Activated T-helper 2 cell treated with anti-CD3 and anti-CD28 coated beads, Interferon-gamma antibody, Interleukin-2, Interleukin-4, amounts not matched to agents 10 μg/mL and 5 μg/mL and 100 μg/mL, durations not matched to agents 14 hours and 24 hours and 36 hours (primary cell): ENCODE results near the gene MYPN. TPM values are rescaled to one million over a fixed set of nuclear protein-coding genes. Genes with fewer than 3 reads are reported as not detected.
"Not testable (repeated sequence)": the region's sequence is repeated elsewhere in the genome, so short reads cannot be mapped to it uniquely, and the experiment has no call there.

ENCODE experiments used
- DNase-seq: peaks from one replicate; pipeline ENCODE4 v3.0.0; 2021; ENCODE audit warnings: low spot score
- H3K27ac Mint-ChIP-seq: one replicate; pipeline ENCODE4 v1.8.0; 2021; ENCODE audit warnings: mixed read lengths
- H3K27me3 Mint-ChIP-seq: one replicate; pipeline ENCODE4 v1.8.0; 2021; ENCODE audit warnings: low read depth, mixed read lengths
- H3K36me3 Mint-ChIP-seq: one replicate; pipeline ENCODE4 v1.8.0; 2021; ENCODE audit warnings: low read depth, mixed read lengths
- H3K4me1 Mint-ChIP-seq: one replicate; pipeline ENCODE4 v1.8.0; 2021; ENCODE audit warnings: low read depth, mixed read lengths
- H3K4me3 Mint-ChIP-seq: one replicate; pipeline ENCODE4 v1.8.0; 2021; ENCODE audit warnings: low read depth, mild to moderate bottlenecking, moderate library complexity, mixed read lengths
- H3K9me3 Mint-ChIP-seq: one replicate; pipeline ENCODE4 v1.8.0; 2021; ENCODE audit warnings: mixed read lengths
- intact Hi-C: fragments of 100-400 bp; cut with micrococcal nuclease; formaldehyde crosslinking; loops from one replicate; pipeline ENCODE4 v1.15.1; 2023
- total RNA-seq: library from RNA; stranded (reverse); gene quantifications from 2 replicates; pipeline ENCODE4 v1.2.3, GENCODE V29; 2022

Gene MYPN
- total RNA-seq, 1 donor from 2014 or later = not detected

DNA sequence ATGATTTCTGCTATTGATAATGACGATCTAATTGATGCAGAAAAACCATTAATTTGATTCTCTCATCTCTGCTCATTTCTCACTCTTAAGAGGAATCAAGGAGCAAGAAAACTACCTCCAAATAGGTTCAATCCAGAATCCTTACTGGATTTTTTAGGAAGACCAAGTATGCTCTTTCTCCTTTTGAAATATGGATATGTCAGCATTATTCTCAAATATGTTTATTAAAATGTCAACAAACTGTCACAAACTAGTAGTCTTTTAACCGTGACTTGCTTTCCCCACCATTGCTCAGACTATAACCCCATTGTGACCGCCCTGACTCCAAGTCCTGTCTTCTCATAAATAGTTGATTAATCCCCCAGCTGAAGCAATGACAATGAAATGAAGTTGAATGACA is 123.8 kb downstream of the MYPN start:
- H3K9me3 Mint-ChIP-seq = no peaks in the 10 kb centered on the region

DNA sequence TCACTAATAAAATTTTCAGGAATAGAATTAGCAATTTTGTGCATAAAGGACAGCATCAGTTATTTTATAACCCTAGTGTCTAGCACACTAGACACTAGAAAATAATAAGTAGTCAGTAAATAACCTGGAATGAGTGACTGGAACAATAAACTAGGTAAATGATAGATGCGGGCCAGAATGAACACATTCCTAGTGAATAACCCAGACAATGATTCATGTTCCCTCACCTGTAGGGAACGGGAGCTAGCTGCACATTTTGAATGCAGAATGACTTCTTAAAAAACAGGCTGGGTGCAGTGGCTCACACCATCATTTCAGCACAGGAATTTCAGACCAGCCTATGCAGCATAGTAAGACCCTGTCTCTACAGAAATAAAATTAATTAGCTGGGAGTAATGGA is 125.8 kb downstream of the MYPN start:
- intact Hi-C loops = no loop called here
- no peaks in the 10 kb centered on the region for H3K36me3 Mint-ChIP-seq
- no peak overlapping the region for H3K27ac Mint-ChIP-seq
- no peak overlapping the region for H3K4me3 Mint-ChIP-seq
- H3K4me1 Mint-ChIP-seq = peaks cover 7% of the 10 kb centered on the region
- peaks cover 30% of the 10 kb centered on the region for H3K27me3 Mint-ChIP-seq
- DNase-seq = no peak
- no peaks in the 10 kb centered on the region for H3K9me3 Mint-ChIP-seq

More for the DNA sequence above, 123.8 kb downstream of the MYPN start:
- H3K4me3 Mint-ChIP-seq = no peak overlapping the region
- peaks cover 7% of the 10 kb centered on the region for H3K4me1 Mint-ChIP-seq
- H3K27ac Mint-ChIP-seq = no peak overlapping the region
- peaks cover 44% of the 10 kb centered on the region for H3K27me3 Mint-ChIP-seq
- no peak for DNase-seq
- intact Hi-C loops = loop anchor here (5.0 kb wide), 1 partner anchor 99 kb away; the partner anchor contains the start of genes HNRNPH3 and PBLD
- no peaks in the 10 kb centered on the region for H3K36me3 Mint-ChIP-seq

DNA sequence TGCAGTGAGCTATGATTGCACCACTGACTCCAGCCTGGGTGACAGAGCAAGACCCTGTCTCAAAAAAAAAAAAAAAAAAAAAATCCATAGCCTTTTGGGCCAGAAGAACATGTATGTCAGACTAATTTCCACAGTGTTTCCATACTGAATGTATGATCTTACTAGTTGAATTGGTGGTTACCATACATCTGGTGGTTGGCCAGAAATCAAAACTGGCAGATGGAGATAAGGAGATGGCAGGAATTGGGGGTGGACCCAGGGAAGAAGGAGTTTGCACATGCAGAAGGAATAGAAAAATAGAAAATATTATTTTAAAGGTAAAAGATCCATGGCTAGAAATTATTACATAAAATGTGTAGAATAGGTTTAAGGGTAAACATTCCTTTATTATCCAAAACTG is 126.3 kb downstream of the MYPN start:
- no peak for DNase-seq
- peaks cover 29% of the 10 kb centered on the region for H3K27me3 Mint-ChIP-seq
- H3K4me3 Mint-ChIP-seq = no peak overlapping the region
- intact Hi-C loops = no loop called here
- no peaks in the 10 kb centered on the region for H3K9me3 Mint-ChIP-seq
- peaks cover 7% of the 10 kb centered on the region for H3K4me1 Mint-ChIP-seq
- H3K36me3 Mint-ChIP-seq = no peaks in the 10 kb centered on the region
- H3K27ac Mint-ChIP-seq = no peak overlapping the region

GRCh38 chr10:68237173-68237572 is 127.9 kb downstream of the MYPN start:
- no peak for DNase-seq
- no peak overlapping the region for H3K27ac Mint-ChIP-seq
- H3K27me3 Mint-ChIP-seq = peaks cover 19% of the 10 kb centered on the region
- H3K9me3 Mint-ChIP-seq = no peaks in the 10 kb centered on the region
- H3K36me3 Mint-ChIP-seq = no peaks in the 10 kb centered on the region
- H3K4me1 Mint-ChIP-seq = no peaks in the 10 kb centered on the region
- intact Hi-C loops = no loop called here
- no peak overlapping the region for H3K4me3 Mint-ChIP-seq

GRCh38 chr10:68238371-68238770 is 129.1 kb downstream of the MYPN start:
- intact Hi-C loops = no loop called here
- no peak for DNase-seq
- Mint-ChIP-seq H3K36me3 (no peaks in the 10 kb centered on the region), H3K9me3 (no peaks in the 10 kb centered on the region), H3K27me3 (peaks cover 12% of the 10 kb centered on the region), H3K4me3 (no peak overlapping the region), H3K4me1 (no peaks in the 10 kb centered on the region), H3K27ac (no peak overlapping the region)

DNA sequence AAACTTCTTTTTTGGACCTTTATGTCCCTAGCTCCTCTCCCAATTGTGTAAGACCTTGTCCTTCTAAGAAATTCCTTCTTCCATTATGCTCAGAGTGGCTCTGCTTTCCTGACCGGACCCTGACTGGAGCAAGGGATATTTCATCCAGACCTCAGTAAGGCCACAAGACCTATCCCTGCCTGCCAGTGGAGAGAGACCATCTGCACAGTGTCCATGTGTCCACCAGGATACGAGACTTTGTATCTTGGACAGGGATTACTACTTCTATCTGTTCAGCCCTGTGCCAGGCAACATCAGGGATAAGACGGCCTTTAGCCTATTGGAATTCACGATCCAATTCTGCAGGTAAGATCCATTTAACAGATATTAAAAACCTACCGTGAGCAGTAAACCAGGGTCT is 129.8 kb downstream of the MYPN start:
- intact Hi-C loops = no loop called here
- Mint-ChIP-seq H3K4me3 (no peak overlapping the region), H3K36me3 (no peaks in the 10 kb centered on the region), H3K9me3 (no peaks in the 10 kb centered on the region), H3K27me3 (peaks cover 6% of the 10 kb centered on the region), H3K4me1 (no peaks in the 10 kb centered on the region), H3K27ac (no peak overlapping the region)
- no peak for DNase-seq

GRCh38 chr10:68239596-68240150 is 130.4 kb downstream of the MYPN start:
- Mint-ChIP-seq H3K9me3 (no peaks in the 10 kb centered on the region), H3K27ac (no peak overlapping the region), H3K4me1 (no peaks in the 10 kb centered on the region), H3K27me3 (peaks cover 5% of the 10 kb centered on the region), H3K4me3 (no peak overlapping the region), H3K36me3 (no peaks in the 10 kb centered on the region)
- intact Hi-C loops = no loop called here
- DNase-seq = no peak

GRCh38 chr10:68242051-68242450 is 132.8 kb downstream of the MYPN start:
- no peak for DNase-seq
- no peak overlapping the region for H3K4me3 Mint-ChIP-seq
- intact Hi-C loops = no loop called here
- no peaks in the 10 kb centered on the region for H3K9me3 Mint-ChIP-seq
- H3K36me3 Mint-ChIP-seq = no peaks in the 10 kb centered on the region
- H3K27ac Mint-ChIP-seq = no peak overlapping the region
- H3K4me1 Mint-ChIP-seq = no peaks in the 10 kb centered on the region
- H3K27me3 Mint-ChIP-seq = peaks cover 2% of the 10 kb centered on the region

DNA sequence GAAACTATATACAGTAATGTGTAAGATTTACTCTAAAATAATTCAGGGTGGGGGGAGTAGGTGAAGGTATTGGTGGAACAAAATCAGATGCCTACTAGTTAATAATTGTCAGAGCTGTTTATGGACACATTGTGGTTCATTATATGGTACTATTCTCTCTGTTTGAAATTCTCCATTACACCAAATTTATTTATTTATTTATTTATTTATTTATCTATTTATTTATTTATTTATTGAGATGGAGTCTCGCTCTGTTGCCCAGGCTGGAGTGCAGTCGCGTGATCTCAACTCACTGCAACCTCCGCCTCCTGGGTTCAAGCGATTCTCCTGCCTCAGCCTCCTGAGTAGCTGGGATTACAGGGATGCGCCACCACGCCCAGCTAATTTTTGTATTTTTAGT is 137.1 kb downstream of the MYPN start:
- H3K27ac Mint-ChIP-seq, H3K9me3 Mint-ChIP-seq, H3K27me3 Mint-ChIP-seq, H3K36me3 Mint-ChIP-seq, DNase-seq, H3K4me1 Mint-ChIP-seq, intact Hi-C loops, H3K4me3 Mint-ChIP-seq: not testable (repeated sequence)

GRCh38 chr10:68247931-68248330 is 138.6 kb downstream of the MYPN start:
- H3K4me1 Mint-ChIP-seq = peaks cover 3% of the 10 kb centered on the region
- no peak overlapping the region for H3K4me3 Mint-ChIP-seq
- intact Hi-C loops = no loop called here
- no peaks in the 10 kb centered on the region for H3K9me3 Mint-ChIP-seq
- no peaks in the 10 kb centered on the region for H3K36me3 Mint-ChIP-seq
- DNase-seq = no peak
- no peak overlapping the region for H3K27ac Mint-ChIP-seq
- H3K27me3 Mint-ChIP-seq = peaks cover 2% of the 10 kb centered on the region

DNA sequence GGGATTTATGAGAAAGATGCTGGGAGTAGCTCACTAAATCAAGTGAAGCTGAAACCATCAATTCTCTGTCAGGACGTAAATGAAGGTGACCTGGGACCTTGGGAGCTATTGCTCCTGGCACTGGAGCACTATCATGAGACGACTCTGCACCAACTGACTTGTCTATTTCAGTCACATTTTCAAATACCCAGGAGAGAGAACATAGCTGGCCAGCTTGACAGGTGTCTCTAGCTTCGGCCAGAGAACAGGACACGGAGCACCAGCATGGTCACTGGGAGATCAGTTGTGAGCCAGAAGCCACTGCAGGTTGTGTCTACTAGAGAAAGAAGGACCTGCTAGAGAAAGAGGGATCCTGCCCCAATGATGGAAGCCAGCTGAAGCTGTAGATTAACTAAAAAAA is 140.0 kb downstream of the MYPN start:
- DNase-seq = no peak
- H3K9me3 Mint-ChIP-seq = no peaks in the 10 kb centered on the region
- peaks cover 3% of the 10 kb centered on the region for H3K4me1 Mint-ChIP-seq
- no peak overlapping the region for H3K27ac Mint-ChIP-seq
- H3K4me3 Mint-ChIP-seq = no peak overlapping the region
- intact Hi-C loops = no loop called here
- H3K27me3 Mint-ChIP-seq = no peaks in the 10 kb centered on the region
- H3K36me3 Mint-ChIP-seq = no peaks in the 10 kb centered on the region

GRCh38 chr10:68251151-68251550 is 141.9 kb downstream of the MYPN start:
- intact Hi-C loops = no loop called here
- Mint-ChIP-seq H3K36me3 (no peaks in the 10 kb centered on the region), H3K27me3 (peaks cover 1% of the 10 kb centered on the region), H3K4me1 (peaks cover 3% of the 10 kb centered on the region), H3K9me3 (no peaks in the 10 kb centered on the region), H3K27ac (no peak overlapping the region), H3K4me3 (no peak overlapping the region)
- no peak for DNase-seq

- H3K9me3 Mint-ChIP-seq = no peaks in the 10 kb centered on the region
- no peak overlapping the region for H3K4me3 Mint-ChIP-seq
- no peaks in the 10 kb centered on the region for H3K36me3 Mint-ChIP-seq
- intact Hi-C loops = no loop called here
- H3K4me1 Mint-ChIP-seq = peaks cover 3% of the 10 kb centered on the region
- DNase-seq = no peak
- H3K27me3 Mint-ChIP-seq = peaks cover 6% of the 10 kb centered on the region
- H3K27ac Mint-ChIP-seq = no peak overlapping the region
These were observed 142.6 kb downstream of the MYPN start for GRCh38 chr10:68251625-68252495.
